ENCODE results near the gene CD300H.

DNA sequence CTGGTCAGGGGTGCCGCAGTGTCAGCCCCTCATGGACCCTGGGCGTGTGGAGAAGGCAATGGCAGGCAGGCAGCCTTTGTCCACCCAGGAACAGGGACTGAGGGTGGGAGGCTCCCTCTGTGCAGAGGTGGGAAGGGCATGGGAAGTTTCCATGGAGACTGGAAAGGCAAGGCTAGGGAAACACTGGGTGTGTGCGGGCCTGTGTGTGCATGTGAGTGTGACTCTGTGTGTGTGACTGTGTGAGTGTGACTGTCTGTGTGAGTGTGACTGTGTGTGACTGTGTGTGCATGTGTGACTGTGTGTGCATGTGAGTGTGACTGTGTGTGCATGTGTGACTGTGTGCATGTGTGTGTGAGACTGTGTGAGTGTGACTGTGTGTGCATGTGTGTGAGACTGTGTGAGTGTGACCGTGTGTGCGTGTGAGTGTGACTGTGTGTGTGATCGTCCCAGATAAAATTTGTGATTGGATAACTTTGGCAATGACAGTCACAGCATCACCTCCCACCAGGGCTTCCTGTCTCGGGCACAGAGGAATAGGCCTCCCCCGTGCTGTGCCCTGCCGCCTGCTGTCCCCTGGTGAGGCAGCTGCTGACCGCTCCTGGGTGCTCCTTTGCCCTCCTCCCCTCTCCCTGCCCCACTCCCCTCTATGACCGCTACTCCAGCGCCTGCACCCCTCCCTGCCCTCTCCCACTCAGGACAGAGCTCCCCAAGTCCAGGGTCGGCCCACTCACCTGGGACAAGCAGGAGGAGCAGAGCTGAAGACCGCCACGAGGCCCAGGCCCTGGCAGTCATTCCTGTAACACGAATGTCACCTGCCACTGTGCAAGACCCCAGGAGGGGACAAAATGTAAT lies 22.1 kb downstream of the CD300H start:
- no peak for TF ChIP-seq ATF2 (tag by site-specific recombination; IDR thresholded peaks at IDR 0.05; ENCODE audit: low read depth)
- TF ChIP-seq PRDM10 (tag by site-specific recombination; IDR thresholded peaks at IDR 0.05) = no peak
- no peak for TF ChIP-seq CTCF (tag by site-specific recombination; IDR thresholded peaks at IDR 0.05)
- no peak for TF ChIP-seq ZNF488 (tag by site-specific recombination; IDR thresholded peaks at IDR 0.05)
